NT2/D1 (cell line): ENCODE results near the gene ZNF487.
A peak's percentile ranks its signal among the peaks of the same experiment; 100 is the strongest.

Source experiments
- DNase-seq: peaks from one replicate; pipeline ENCODE4 v3.0.0-alpha.2; 2011; ENCODE audit warnings: low read depth, low spot score
- H3K27me3 ChIP-seq: 2 replicates; pipeline ENCODE4 v1.6.0; 2011; ENCODE audit warnings: mild to moderate bottlenecking; ENCODE audit not compliant: insufficient read length, insufficient read depth
- H3K36me3 ChIP-seq: 2 replicates; pipeline ENCODE4 v1.6.1; 2011; ENCODE audit warnings: mild to moderate bottlenecking, low read length, mixed read lengths; ENCODE audit not compliant: insufficient read depth, insufficient read length
- H3K4me1 ChIP-seq: 2 replicates; pipeline ENCODE4 v1.5.1; 2011; ENCODE audit not compliant: insufficient read depth, insufficient read length
- H3K4me3 ChIP-seq: 2 replicates; pipeline ENCODE4 v1.5.1; 2011; ENCODE audit warnings: low read depth; ENCODE audit not compliant: insufficient read length
- H3K9ac ChIP-seq: 2 replicates; pipeline ENCODE4 v1.6.0; 2011; ENCODE audit warnings: low read depth; ENCODE audit not compliant: insufficient read length
- H3K9me3 ChIP-seq: 2 replicates; pipeline ENCODE4 v1.5.1; 2011; ENCODE audit warnings: mild to moderate bottlenecking, low read length; ENCODE audit not compliant: insufficient read depth
- SUZ12 ChIP-seq: IDR thresholded peaks from 2 replicates; pipeline ENCODE4 v1.6.1; 2011; ENCODE audit not compliant: insufficient read length, insufficient read depth; ENCODE audit errors: extremely low read depth
- YY1 ChIP-seq: IDR thresholded peaks from 2 replicates; pipeline ENCODE4 v1.6.1; 2011; ENCODE audit not compliant: insufficient read length, insufficient read depth
- ZNF274 ChIP-seq: IDR thresholded peaks from 2 replicates; pipeline ENCODE4 v1.6.1; 2011; ENCODE audit warnings: mild to moderate bottlenecking, low read depth, low read length

Gene ZNF487

DNA sequence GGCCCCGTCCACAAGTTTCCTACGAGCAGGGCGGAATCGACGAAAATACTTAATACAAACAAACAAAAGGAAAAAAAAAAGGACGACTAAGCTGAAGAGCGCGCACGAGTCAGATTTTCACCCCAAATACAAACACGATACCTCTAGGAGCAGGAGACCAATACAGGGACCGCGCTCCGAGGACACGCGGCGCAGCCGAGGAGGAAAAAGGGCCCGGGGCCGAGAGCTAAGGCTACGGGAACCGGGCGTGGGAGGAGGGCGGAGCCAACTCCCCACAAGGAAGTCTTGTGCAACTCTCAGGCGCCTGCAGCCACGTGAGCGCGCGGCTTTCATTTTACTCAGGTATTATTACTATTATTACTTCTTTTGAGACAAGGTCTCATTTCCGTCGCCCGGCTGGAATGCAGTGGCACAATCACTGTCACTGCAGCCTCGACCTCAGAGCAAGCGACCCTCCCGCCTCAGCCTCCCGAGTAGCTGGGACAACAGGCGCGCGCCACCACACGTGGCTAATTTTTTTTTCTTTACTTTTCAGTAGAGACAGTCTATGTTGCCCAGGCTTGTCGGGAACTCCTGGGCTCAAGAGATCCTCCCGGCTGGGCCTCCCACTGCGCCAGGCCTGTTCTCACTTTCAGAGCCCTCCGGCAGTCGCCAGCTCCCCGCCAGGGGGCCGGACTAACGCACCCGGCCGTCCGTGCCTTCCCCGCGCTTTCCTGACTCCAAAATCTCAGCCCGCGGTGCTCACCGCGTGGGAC, 29.2 kb upstream of the ZNF487 start:
- peaks cover 10% of the 10 kb centered on the region for H3K36me3 ChIP-seq

GRCh38 chr10:43408331-43408709, 28.6 kb upstream of the ZNF487 start:
- Histone ChIP-seq H3K4me1 (peaks cover 2% of the 10 kb centered on the region), H3K9ac (peak overlapping the region; percentile 91), H3K36me3 (peaks cover 10% of the 10 kb centered on the region), H3K27me3 (no peaks in the 10 kb centered on the region), H3K9me3 (no peaks in the 10 kb centered on the region), H3K4me3 (peak overlapping the region; percentile 79)
- no peak for DNase-seq
- TF ChIP-seq YY1 (no peak), SUZ12 (no peak), ZNF274 (no peak)

More for the DNA sequence above, 29.2 kb upstream of the ZNF487 start:
- peaks cover 2% of the 10 kb centered on the region for H3K4me1 ChIP-seq
- H3K9me3 ChIP-seq: no peaks in the 10 kb centered on the region
- H3K27me3 ChIP-seq: no peaks in the 10 kb centered on the region
- no peak for DNase-seq
- TF ChIP-seq SUZ12 (no peak), ZNF274 (no peak), YY1 (no peak)
- peak overlapping the region; percentile 91 for H3K9ac ChIP-seq
- peak overlapping the region; percentile 79 for H3K4me3 ChIP-seq

GRCh38 chr10:43408710-43409384, 28.1 kb upstream of the ZNF487 start, which contains the start of gene HNRNPF:
Gene HNRNPF, minus strand, starts transcription at chr10:43409186. Its CDS starts 21,302 bp downstream, at chr10:43387884.
- TF ChIP-seq SUZ12 (no peak), YY1 (no peak), ZNF274 (no peak)
- peak within 1 kb of the TSS; percentile 93 for H3K9ac ChIP-seq
- H3K4me3 ChIP-seq: peak within 1 kb of the TSS; percentile 79
- peak; percentile 85 for DNase-seq
- H3K9me3 ChIP-seq: no peaks in the 10 kb centered on the region
- no peaks in the 10 kb centered on the region for H3K27me3 ChIP-seq
- H3K4me1 ChIP-seq: peaks cover under 1% of the 10 kb centered on the region
- H3K36me3 ChIP-seq: peaks cover 10% of the 10 kb centered on the region

DNA sequence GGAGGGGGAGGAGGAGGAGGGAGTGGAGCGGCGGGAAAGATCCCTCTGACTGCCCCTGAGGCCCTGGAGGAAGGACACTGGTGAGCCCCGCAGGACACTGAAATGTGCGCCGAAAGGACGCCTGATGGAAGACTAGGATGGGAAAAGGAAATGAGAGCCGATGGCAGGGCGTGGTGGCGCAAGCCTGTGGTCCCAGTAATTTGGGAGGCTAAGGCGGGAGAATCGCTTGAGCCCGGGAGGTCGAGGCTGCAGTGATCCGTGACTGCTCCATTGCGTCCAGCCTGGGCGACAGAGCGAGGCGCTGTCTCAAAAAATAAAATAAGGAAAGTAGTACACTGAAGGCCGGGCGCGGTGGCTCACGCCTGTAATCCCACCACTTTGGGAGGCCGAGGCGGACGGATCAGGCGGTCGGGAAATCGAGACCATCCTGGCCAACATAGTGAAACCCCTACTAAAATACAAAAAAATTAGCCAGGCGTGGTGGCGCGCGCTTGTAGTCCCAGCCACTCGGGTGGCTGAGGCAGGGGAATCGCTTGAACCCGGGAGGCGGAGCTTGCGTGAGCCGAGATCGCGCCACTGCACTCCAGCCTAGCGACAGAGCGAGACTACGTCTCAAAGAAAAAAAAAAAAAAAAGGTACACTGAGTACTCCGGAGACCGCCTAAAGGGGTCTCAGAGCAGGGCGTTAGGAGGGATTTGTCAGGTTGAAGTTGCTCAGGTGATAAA, 27.4 kb upstream of the ZNF487 start:
- DNase-seq: no peak
- peak overlapping the region; percentile 61 for H3K4me3 ChIP-seq
- H3K9ac ChIP-seq: peak overlapping the region; percentile 93
- H3K36me3 ChIP-seq: peaks cover 9% of the 10 kb centered on the region
- H3K9me3 ChIP-seq: no peaks in the 10 kb centered on the region
- no peaks in the 10 kb centered on the region for H3K27me3 ChIP-seq
- no peak for TF ChIP-seq YY1
- no peak for TF ChIP-seq ZNF274
- TF ChIP-seq SUZ12: no peak
- H3K4me1 ChIP-seq: no peaks in the 10 kb centered on the region

DNA sequence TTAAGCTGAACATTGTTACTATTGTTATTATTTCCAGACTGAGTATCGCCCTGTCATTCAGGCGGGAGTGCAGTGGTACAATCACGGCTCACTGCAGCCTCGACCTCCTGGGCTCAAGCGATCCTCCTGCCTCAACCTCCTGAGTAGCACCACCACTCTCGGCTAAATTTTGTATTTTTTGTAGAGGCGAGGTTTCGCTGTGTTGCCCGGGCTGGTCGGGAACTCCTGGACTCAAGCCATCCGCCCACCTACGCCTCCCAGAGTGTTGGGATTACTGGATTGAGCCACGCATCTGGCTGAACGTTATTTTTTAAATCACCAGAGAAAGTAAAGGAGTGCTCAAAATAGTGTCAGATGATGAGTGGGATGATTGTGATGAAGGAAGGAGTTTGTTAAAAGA, 26.6 kb upstream of the ZNF487 start:
- Histone ChIP-seq H3K27me3 (no peaks in the 10 kb centered on the region), H3K4me3 (peak overlapping the region; percentile 61)
- no peak for TF ChIP-seq SUZ12
- TF ChIP-seq ZNF274: no peak
- TF ChIP-seq YY1: no peak

DNA sequence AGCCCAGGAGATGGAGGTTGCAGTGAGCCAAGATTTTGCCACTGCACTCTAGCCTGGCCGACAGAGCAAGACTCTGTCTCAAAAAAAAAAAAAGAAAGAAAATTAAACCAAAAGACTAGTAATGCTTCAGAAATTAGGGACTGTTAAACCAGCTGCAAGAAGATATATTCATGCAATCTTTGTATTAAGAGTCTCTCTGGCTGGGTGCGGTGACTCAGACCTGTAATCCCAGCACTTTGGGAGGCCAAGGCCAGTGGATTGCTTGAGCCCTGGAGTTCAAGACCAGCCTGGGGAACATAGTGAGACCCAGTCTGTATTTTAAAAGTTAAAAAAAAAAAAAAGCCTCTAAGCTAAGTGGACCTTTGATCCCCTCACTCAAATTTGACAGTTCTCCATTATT, 25.4 kb upstream of the ZNF487 start:
- no peaks in the 10 kb centered on the region for H3K4me1 ChIP-seq
- TF ChIP-seq SUZ12: no peak
- no peak for TF ChIP-seq ZNF274
- TF ChIP-seq YY1: no peak
- no peak overlapping the region for H3K4me3 ChIP-seq
- no peak overlapping the region for H3K9ac ChIP-seq
- no peaks in the 10 kb centered on the region for H3K9me3 ChIP-seq
- no peak for DNase-seq
- H3K36me3 ChIP-seq: no peaks in the 10 kb centered on the region
- H3K27me3 ChIP-seq: no peaks in the 10 kb centered on the region

More for the DNA sequence above, 26.6 kb upstream of the ZNF487 start:
- DNase-seq: no peak
- Histone ChIP-seq H3K4me1 (no peaks in the 10 kb centered on the region), H3K36me3 (peaks cover 6% of the 10 kb centered on the region), H3K9me3 (no peaks in the 10 kb centered on the region), H3K9ac (peak overlapping the region; percentile 93)

DNA sequence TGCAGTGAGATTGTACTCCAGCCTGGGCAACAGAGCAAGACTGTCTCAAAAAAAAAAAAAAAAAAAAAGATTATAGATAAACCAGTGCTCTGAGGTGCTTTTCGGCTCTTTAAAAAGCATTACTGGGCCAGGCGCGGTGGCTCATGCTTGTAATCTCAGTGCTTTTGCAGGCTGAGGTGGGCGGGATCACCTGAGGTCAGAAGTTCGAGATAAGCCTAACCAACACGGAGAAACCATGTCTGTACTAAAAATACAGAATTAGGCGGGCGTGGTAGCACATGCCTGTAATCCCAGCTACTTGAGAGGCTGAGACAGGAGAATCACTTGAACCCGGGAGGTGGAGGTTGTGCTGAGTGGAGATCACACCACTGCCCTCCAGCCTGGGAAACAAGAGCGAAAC, 21.4 kb upstream of the ZNF487 start:
- no peaks in the 10 kb centered on the region for H3K4me1 ChIP-seq
- TF ChIP-seq SUZ12: no peak
- TF ChIP-seq YY1: no peak
- no peak for TF ChIP-seq ZNF274
- H3K9ac ChIP-seq: no peak overlapping the region
- H3K4me3 ChIP-seq: no peak overlapping the region
- no peaks in the 10 kb centered on the region; the same call in 1 of the 2 replicates for H3K9me3 ChIP-seq
- no peaks in the 10 kb centered on the region for H3K36me3 ChIP-seq
- no peaks in the 10 kb centered on the region for H3K27me3 ChIP-seq
- no peak for DNase-seq
